Naive thymus-derived CD8-positive, alpha-beta T cell (primary cell): ENCODE data around the gene CARD10. TPM values are rescaled to one million over a fixed set of nuclear protein-coding genes. Genes with fewer than 3 reads are reported as not detected.
"Not testable (repeated sequence)": the region's sequence is repeated elsewhere in the genome, so short reads cannot be mapped to it uniquely, and the experiment has no call there.

Source experiments
- ATAC-seq, 2 donors: fragments of 150-1000 bp; cut with Tn5 transposase in 1 of 2; sonication (Bioruptor Pico), chemical (Tn5 transposase) in 1 of 2; 1 replicate in 1 of 2; 2 replicates in 1 of 2; pipeline ENCODE4 v1.10.0; 2021; ENCODE audit warnings: mild to moderate bottlenecking in 2 of 2, moderate library complexity in 2 of 2
- POLR2A ChIA-PET: fragments of 350-600 bp; sonication (Branson Sonifier 250); formaldehyde crosslinking; loops from one replicate; lab custom pipeline; 2021; ENCODE audit warnings: antibody characterized with exemption; lab: Charles Lee
- DNase-seq, 10 donors: peaks; one replicate each; pipeline versions ENCODE4 v3.0.0 to v3.0.0-alpha.2; 2020 to 2022
- H3K27ac Mint-ChIP-seq, 10 donors: one replicate each; pipeline ENCODE4 v1.8.0; 2020 to 2022; ENCODE audit warnings: mild to moderate bottlenecking in 10 of 10, mixed read lengths in 10 of 10, moderate library complexity in 4 of 10, inconsistent platforms in 1 of 10
- H3K27me3 Mint-ChIP-seq, 5 donors: one replicate each; pipeline ENCODE4 v1.8.0; 2021 to 2022; ENCODE audit warnings: mixed read lengths in 5 of 5
- H3K36me3 Mint-ChIP-seq, 3 donors: one replicate each; pipeline ENCODE4 v1.8.0; 2020 to 2022; ENCODE audit warnings: mixed read lengths in 3 of 3, mild to moderate bottlenecking in 2 of 3, inconsistent platforms in 1 of 3
- H3K4me1 Mint-ChIP-seq, 4 donors: one replicate each; pipeline ENCODE4 v1.8.0; 2021 to 2022; ENCODE audit warnings: mixed read lengths in 4 of 4
- H3K4me3 Mint-ChIP-seq, 10 donors: one replicate each; pipeline ENCODE4 v1.8.0; 2020 to 2022; ENCODE audit warnings: mild to moderate bottlenecking in 10 of 10, mixed read lengths in 10 of 10, moderate library complexity in 6 of 10, inconsistent platforms in 1 of 10
- H3K9me3 Mint-ChIP-seq, 9 donors: one replicate each; pipeline ENCODE4 v1.8.0; 2020 to 2022; ENCODE audit warnings: mixed read lengths in 9 of 9, mild to moderate bottlenecking in 3 of 9, inconsistent platforms in 1 of 9, moderate library complexity in 1 of 9
- polyA plus RNA-seq, 3 donors: library from polyadenylated mRNA; unstranded; fragments of 300-500 nt; fragmentation: Illumina TruSeq; gene quantifications; one replicate each; pipeline ENCODE4 v1.2.3, GENCODE V29; 2021
- total RNA-seq, 8 experiments: library from RNA in 2 of 8; stranded (reverse) in 2 of 8; gene quantifications; one replicate each; pipeline ENCODE4 v1.2.3 and lab custom pipeline; 2021 to 2026

The CARD10 gene
- total and polyA plus RNA-seq, 5 experiments from 2014 or later = 0.22 to 1.4 (median 1.2) TPM; not detected in 2

GRCh38 chr22:37550921-37551320 is 31.7 kb upstream of the CARD10 start:
- POLR2A ChIA-PET, H3K27ac Mint-ChIP-seq, H3K4me3 Mint-ChIP-seq, ATAC-seq, H3K36me3 Mint-ChIP-seq, H3K4me1 Mint-ChIP-seq, H3K9me3 Mint-ChIP-seq: not testable (repeated sequence)
- H3K27me3 Mint-ChIP-seq = peaks cover 0 to 16% (median 10%) of the 10 kb centered on the region in 5 donors
- peak in 1 of 10 donors; percentile 4 for DNase-seq

- no peak overlapping the region for H3K27ac Mint-ChIP-seq
- DNase-seq = no peak
- H3K4me1 Mint-ChIP-seq = peaks cover 4 to 18% (median 7%) of the 10 kb centered on the region in 4 donors
- no peak for ATAC-seq
- no peaks in the 10 kb centered on the region for H3K36me3 Mint-ChIP-seq
- POLR2A ChIA-PET = no interaction called here
- H3K27me3 Mint-ChIP-seq = peaks cover 7 to 14% (median 10%) of the 10 kb centered on the region in 5 donors
- no peaks in the 10 kb centered on the region for H3K9me3 Mint-ChIP-seq
- H3K4me3 Mint-ChIP-seq = no peak overlapping the region
Observed at GRCh38 chr22:37549704-37550059, 30.5 kb upstream of the CARD10 start.

- H3K27ac Mint-ChIP-seq = peak overlapping the region in 1 of 10 donors; percentile 17
- H3K9me3 Mint-ChIP-seq = no peaks in the 10 kb centered on the region
- peaks cover 4 to 19% (median 7%) of the 10 kb centered on the region in 5 donors for H3K27me3 Mint-ChIP-seq
- ATAC-seq (no peak), DNase-seq (peak in 1 of 10 donors; percentile 54)
- H3K4me3 Mint-ChIP-seq = no peak overlapping the region
- POLR2A ChIA-PET = interaction anchor here (0.5 to 1.0 kb wide), 2 partner anchors 17 to 295 kb away, joined by 3 to 4 read pairs; no protein-coding TSS in a partner anchor
- peaks cover 4 to 18% (median 8%) of the 10 kb centered on the region in 4 donors for H3K4me1 Mint-ChIP-seq
- no peaks in the 10 kb centered on the region for H3K36me3 Mint-ChIP-seq
Observed at GRCh38 chr22:37547251-37547741, 28.1 kb upstream of the CARD10 start.

- Mint-ChIP-seq H3K9me3 (no peaks in the 10 kb centered on the region), H3K27ac (peak overlapping the region in 3 of 10 donors; percentile 50 to 63 (median 62)), H3K4me1 (peaks cover 4 to 18% (median 10%) of the 10 kb centered on the region in 4 donors), H3K27me3 (peaks cover 4 to 25% (median 7%) of the 10 kb centered on the region in 5 donors), H3K36me3 (no peaks in the 10 kb centered on the region), H3K4me3 (no peak overlapping the region)
- peak in 1 of 10 donors; percentile 52 for DNase-seq
- no peak for ATAC-seq
- POLR2A ChIA-PET = interaction anchor here (1.0 kb wide), 1 partner anchor 17 kb away, joined by 4 read pairs; no protein-coding TSS in a partner anchor
Observed at GRCh38 chr22:37546437-37547250, 27.4 kb upstream of the CARD10 start.

- H3K27me3 Mint-ChIP-seq = peaks cover 2 to 32% (median 5%) of the 10 kb centered on the region in 5 donors
- no peaks in the 10 kb centered on the region for H3K9me3 Mint-ChIP-seq
- H3K4me1 Mint-ChIP-seq = peaks cover 4 to 20% (median 11%) of the 10 kb centered on the region in 4 donors
- peak overlapping the region in 1 of 10 donors; percentile 19 for H3K4me3 Mint-ChIP-seq
- POLR2A ChIA-PET = no interaction called here
- no peak for DNase-seq
- peak overlapping the region in 1 of 10 donors; percentile 63 for H3K27ac Mint-ChIP-seq
- ATAC-seq = no peak
- no peaks in the 10 kb centered on the region for H3K36me3 Mint-ChIP-seq
Observed at GRCh38 chr22:37545703-37546436, 26.7 kb upstream of the CARD10 start.

- POLR2A ChIA-PET = interaction anchor here (0.6 kb wide), 1 partner anchor 58 kb away, joined by 3 read pairs; no protein-coding TSS in a partner anchor
- H3K27ac Mint-ChIP-seq = peak overlapping the region in 2 of 10 donors; percentile 7 to 13
- peak in 8 of 10 donors; percentile 13 to 44 (median 40) for DNase-seq
Observed at GRCh38 chr22:37544955-37545702, 25.9 kb upstream of the CARD10 start.

GRCh38 chr22:37542959-37543358 is 23.7 kb upstream of the CARD10 start:
- peak in 1 of 10 donors; percentile 7 for DNase-seq
- H3K4me1 Mint-ChIP-seq = peaks cover 17 to 40% (median 32%) of the 10 kb centered on the region in 4 donors
- ATAC-seq = no peak
- H3K27ac Mint-ChIP-seq = no peak overlapping the region
- no peaks in the 10 kb centered on the region for H3K9me3 Mint-ChIP-seq
- no peaks in the 10 kb centered on the region for H3K36me3 Mint-ChIP-seq
- POLR2A ChIA-PET = interaction anchor here (0.7 to 5.1 kb wide), 2 partner anchors 24 to 192 kb away, joined by 4 to 48 read pairs; no protein-coding TSS in a partner anchor
- no peak overlapping the region for H3K4me3 Mint-ChIP-seq
- H3K27me3 Mint-ChIP-seq = peaks cover 9 to 53% (median 17%) of the 10 kb centered on the region in 5 donors

More at GRCh38 chr22:37544955-37545702, 25.9 kb upstream of the CARD10 start:
- Mint-ChIP-seq H3K9me3 (no peaks in the 10 kb centered on the region), H3K4me3 (peak overlapping the region in 5 of 10 donors; percentile 0 to 65 (median 19)), H3K36me3 (no peaks in the 10 kb centered on the region), H3K4me1 (peaks cover 9 to 27% (median 17%) of the 10 kb centered on the region in 4 donors), H3K27me3 (peaks cover 6 to 39% (median 12%) of the 10 kb centered on the region in 5 donors)
- ATAC-seq = peak; percentile 57 to 73

GRCh38 chr22:37542416-37542815 is 23.2 kb upstream of the CARD10 start:
- H3K4me3 Mint-ChIP-seq, H3K27ac Mint-ChIP-seq, H3K9me3 Mint-ChIP-seq, H3K36me3 Mint-ChIP-seq, ATAC-seq, DNase-seq: not testable (repeated sequence)
- POLR2A ChIA-PET = interaction anchor here (5.1 kb wide), 1 partner anchor 25 kb away, joined by 48 read pairs; no protein-coding TSS in a partner anchor
- H3K4me1 Mint-ChIP-seq = peaks cover 17 to 40% (median 35%) of the 10 kb centered on the region in 4 donors
- H3K27me3 Mint-ChIP-seq = peaks cover 9 to 53% (median 17%) of the 10 kb centered on the region in 5 donors

- not testable (repeated sequence) for H3K9me3 Mint-ChIP-seq, H3K36me3 Mint-ChIP-seq, H3K27ac Mint-ChIP-seq, H3K4me3 Mint-ChIP-seq, ATAC-seq
- peaks cover 13 to 29% (median 24%) of the 10 kb centered on the region in 4 donors for H3K4me1 Mint-ChIP-seq
- DNase-seq = peak in 1 of 10 donors; percentile 21
- POLR2A ChIA-PET = interaction anchor here (1.3 to 5.1 kb wide), 3 partner anchors 27 to 69 kb away, joined by 3 to 48 read pairs (median 20); partner anchors contain the start of gene GGA1
- peaks cover 8 to 47% (median 15%) of the 10 kb centered on the region in 5 donors for H3K27me3 Mint-ChIP-seq
Observed at GRCh38 chr22:37539790-37540189, 20.6 kb upstream of the CARD10 start.

GRCh38 chr22:37538590-37539357 is 19.6 kb upstream of the CARD10 start:
- Mint-ChIP-seq H3K4me1 (peaks cover 13 to 31% (median 24%) of the 10 kb centered on the region in 4 donors), H3K9me3 (no peaks in the 10 kb centered on the region), H3K27me3 (peaks cover 8 to 43% (median 15%) of the 10 kb centered on the region in 5 donors), H3K27ac (peak overlapping the region in 2 of 10 donors; percentile 21 to 29), H3K4me3 (peak overlapping the region in 6 of 10 donors; percentile 37 to 81 (median 62)), H3K36me3 (no peaks in the 10 kb centered on the region)
- DNase-seq (peak; percentile 80 to 93 (median 86)), ATAC-seq (peak; percentile 99 to 100)
- POLR2A ChIA-PET = interaction anchor here (0.5 to 5.1 kb wide), 8 partner anchors 28 to 460 kb away, joined by 3 to 48 read pairs (median 4); partner anchors contain the start of gene GGA1

GRCh38 chr22:37535159-37535558 is 15.9 kb upstream of the CARD10 start:
- Mint-ChIP-seq H3K4me1 (peaks cover 8 to 28% (median 18%) of the 10 kb centered on the region in 4 donors), H3K36me3 (no peaks in the 10 kb centered on the region), H3K4me3 (no peak overlapping the region), H3K27ac (no peak overlapping the region), H3K27me3 (peaks cover 4 to 14% (median 10%) of the 10 kb centered on the region in 5 donors), H3K9me3 (no peaks in the 10 kb centered on the region)
- DNase-seq = peak in 1 of 10 donors; percentile 10
- no peak for ATAC-seq
- POLR2A ChIA-PET = interaction anchor here (0.6 kb wide), 1 partner anchor 24 kb away, joined by 3 read pairs; no protein-coding TSS in a partner anchor
